ENCODE results near the gene NFIB. TPM values are rescaled to one million over a fixed set of nuclear protein-coding genes. Genes with fewer than 3 reads are reported as not detected.

Gene NFIB
- total and polyA plus RNA-seq, 10 of the 15 experiments (the other 5 are each of a cell fraction or from before 2014, with no cell fraction given) = under 0.01 to 0.19 (median 0.05) TPM; not detected in 3

DNA sequence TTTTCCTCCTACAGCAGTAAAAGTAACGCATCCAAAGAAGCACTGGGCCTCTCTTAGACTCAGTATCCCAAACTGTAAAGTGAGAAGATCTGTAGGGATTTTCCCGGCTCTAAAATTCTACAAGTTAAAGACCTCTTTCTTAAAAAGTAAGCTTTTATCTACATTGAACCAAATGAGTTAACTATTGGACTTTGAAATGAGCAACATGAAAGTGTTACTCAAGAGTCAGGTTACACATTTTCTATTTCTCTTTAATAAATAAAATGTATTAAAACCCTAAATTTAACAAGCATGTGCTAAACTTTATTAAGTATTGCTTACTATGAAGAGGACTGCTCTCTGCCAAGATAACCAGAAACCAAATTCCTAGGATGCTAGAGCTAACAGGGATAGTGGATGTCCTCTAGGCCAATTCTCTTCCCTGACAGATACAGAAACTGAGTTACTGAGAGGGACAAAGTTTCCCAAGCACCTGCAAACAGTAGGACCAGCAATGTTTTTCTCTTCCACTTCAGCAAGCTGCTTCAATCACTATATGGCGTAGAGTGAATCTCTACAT is 21.7 kb downstream of the NFIB start (continued):
- TF ChIP-seq, protein P1, sequence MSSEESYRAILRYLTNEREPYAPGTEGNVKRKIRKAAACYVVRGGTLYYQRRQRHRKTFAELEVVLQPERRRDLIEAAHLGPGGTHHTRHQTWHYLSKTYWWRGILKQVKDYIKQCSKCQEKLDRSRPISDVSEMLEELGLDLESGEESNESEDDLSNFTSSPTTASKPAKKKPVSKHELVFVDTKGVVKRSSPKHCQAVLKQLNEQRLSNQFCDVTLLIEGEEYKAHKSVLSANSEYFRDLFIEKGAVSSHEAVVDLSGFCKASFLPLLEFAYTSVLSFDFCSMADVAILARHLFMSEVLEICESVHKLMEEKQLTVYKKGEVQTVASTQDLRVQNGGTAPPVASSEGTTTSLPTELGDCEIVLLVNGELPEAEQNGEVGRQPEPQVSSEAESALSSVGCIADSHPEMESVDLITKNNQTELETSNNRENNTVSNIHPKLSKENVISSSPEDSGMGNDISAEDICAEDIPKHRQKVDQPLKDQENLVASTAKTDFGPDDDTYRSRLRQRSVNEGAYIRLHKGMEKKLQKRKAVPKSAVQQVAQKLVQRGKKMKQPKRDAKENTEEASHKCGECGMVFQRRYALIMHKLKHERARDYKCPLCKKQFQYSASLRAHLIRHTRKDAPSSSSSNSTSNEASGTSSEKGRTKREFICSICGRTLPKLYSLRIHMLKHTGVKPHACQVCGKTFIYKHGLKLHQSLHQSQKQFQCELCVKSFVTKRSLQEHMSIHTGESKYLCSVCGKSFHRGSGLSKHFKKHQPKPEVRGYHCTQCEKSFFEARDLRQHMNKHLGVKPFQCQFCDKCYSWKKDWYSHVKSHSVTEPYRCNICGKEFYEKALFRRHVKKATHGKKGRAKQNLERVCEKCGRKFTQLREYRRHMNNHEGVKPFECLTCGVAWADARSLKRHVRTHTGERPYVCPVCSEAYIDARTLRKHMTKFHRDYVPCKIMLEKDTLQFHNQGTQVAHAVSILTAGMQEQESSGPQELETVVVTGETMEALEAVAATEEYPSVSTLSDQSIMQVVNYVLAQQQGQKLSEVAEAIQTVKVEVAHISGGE (CRISPR knock-in tag; IDR thresholded peaks at IDR 0.05) = no peak
- TF ChIP-seq ZNF217 (IDR thresholded peaks at IDR 0.05) = no peak
- TF ChIP-seq TCF3 (IDR thresholded peaks at IDR 0.05; ENCODE audit: borderline replicate concordance, insufficient read depth, low read depth, low read length) = no peak
- no peak for TF ChIP-seq NR2F1 (conservative IDR thresholded peaks at IDR 0.05)
- TF ChIP-seq E4F1 (IDR thresholded peaks at IDR 0.05; ENCODE audit: borderline replicate concordance, partially characterized antibody) = no peak
- TF ChIP-seq BRCA1 (IDR thresholded peaks at IDR 0.05; ENCODE audit: low read depth, low read length) = no peak
- TF ChIP-seq NBN (IDR thresholded peaks at IDR 0.05) = no peak
- TF ChIP-seq HDAC2 (IDR thresholded peaks at IDR 0.05) = no peak
- TF ChIP-seq TCF12 (IDR thresholded peaks at IDR 0.05; ENCODE audit: low read depth, low read length) = no peak
- no peak for TF ChIP-seq CEBPB (IDR thresholded peaks at IDR 0.05; ENCODE audit: borderline replicate concordance in 1 of 2, low read depth in 2 of 2, low read length in 2 of 2)

All from GM12878 (cell line).